Left renal pelvis (tissue), 4 donors: ENCODE data around the gene C3orf20. TPM values are rescaled to one million over a fixed set of nuclear protein-coding genes. Genes with fewer than 3 reads are reported as not detected.

Experiments used
- DNase-seq, 4 donors: peaks; one replicate each; pipeline ENCODE4 v3.0.0-alpha.2; 2013; ENCODE audit warnings: low read depth in 4 of 4, low spot score in 3 of 4
- polyA plus RNA-seq, 4 donors: library from polyadenylated mRNA; unstranded; fragments of 120-200 nt; gene quantifications; one replicate each; pipeline ENCODE4 v1.2.1, GENCODE V29; 2013; ENCODE audit not compliant: insufficient read length in 4 of 4

The C3orf20 gene
- polyA plus RNA-seq, 4 donors = 0.10 to 0.52 (median 0.18) TPM

- DNase-seq = no peak
These were observed 96.9 kb downstream of the C3orf20 start for GRCh38 chr3:14771593-14772497.

GRCh38 chr3:14772533-14773138 is 97.7 kb downstream of the C3orf20 start:
- DNase-seq = no peak

GRCh38 chr3:14773281-14773680 is 98.3 kb downstream of the C3orf20 start:
- DNase-seq = no peak

GRCh38 chr3:14773691-14774128 is 98.8 kb downstream of the C3orf20 start:
- no peak for DNase-seq

GRCh38 chr3:14774431-14774830 is 99.5 kb downstream of the C3orf20 start:
- no peak for DNase-seq

GRCh38 chr3:14775011-14775410 is 100.1 kb downstream of the C3orf20 start:
- no peak for DNase-seq

- no peak for DNase-seq
These were observed 100.6 kb downstream of the C3orf20 start for GRCh38 chr3:14775563-14775962.

GRCh38 chr3:14779069-14779685 is 104.2 kb downstream of the C3orf20 start:
- DNase-seq = no peak

GRCh38 chr3:14780927-14781507 is 106.1 kb downstream of the C3orf20 start:
- no peak for DNase-seq

- no peak for DNase-seq
These were observed 108.6 kb downstream of the C3orf20 start for GRCh38 chr3:14783480-14784086.

- no peak for DNase-seq
These were observed 109.2 kb downstream of the C3orf20 start for GRCh38 chr3:14784087-14784681.

GRCh38 chr3:14785207-14786155 is 110.5 kb downstream of the C3orf20 start:
- DNase-seq = no peak

- DNase-seq = no peak
These were observed 111.4 kb downstream of the C3orf20 start for GRCh38 chr3:14786369-14786768.

- no peak for DNase-seq
These were observed 112.7 kb downstream of the C3orf20 start for GRCh38 chr3:14787630-14788029.

- no peak for DNase-seq
These were observed 113.7 kb downstream of the C3orf20 start for GRCh38 chr3:14788644-14789043.

- no peak for DNase-seq
These were observed 114.3 kb downstream of the C3orf20 start for GRCh38 chr3:14789221-14789620.

GRCh38 chr3:14789640-14790285 is 114.8 kb downstream of the C3orf20 start:
- DNase-seq = no peak

GRCh38 chr3:14791343-14791945 is 116.5 kb downstream of the C3orf20 start:
- no peak for DNase-seq
